Measurements from ENCODE around the gene NEGR1. TPM values are rescaled to one million over a fixed set of nuclear protein-coding genes. Genes with fewer than 3 reads are reported as not detected.

Gene NEGR1
- total RNA-seq, 1 experiment from 2014 or later: 0.05 TPM

DNA sequence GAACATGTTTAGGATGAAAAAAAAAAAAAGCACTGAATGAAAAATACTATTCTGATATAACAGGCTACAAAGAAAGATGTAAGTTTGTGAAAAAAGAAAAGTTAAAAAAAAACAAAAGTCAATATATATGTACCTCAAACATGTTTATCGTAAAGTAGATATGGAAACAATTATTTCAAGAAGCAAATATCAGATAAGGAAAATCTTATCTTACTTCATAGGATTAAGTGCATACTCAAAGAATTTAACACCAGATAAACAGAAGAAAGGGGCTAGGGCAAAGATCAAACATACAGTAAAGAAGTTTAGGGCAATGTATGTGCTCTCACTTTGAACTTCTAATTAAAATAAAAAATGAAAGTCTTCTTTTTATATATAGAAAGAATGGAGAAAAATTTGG is 75.3 kb downstream of the NEGR1 start:
- ChIA-PET RAD21 (ENCODE audit: low non-redundant PET in 1 of 2, low total read pairs in 2 of 2, uncharacterized antibody in 2 of 2, unreplicated experiment in 2 of 2) (no interaction called here), POLR2A (no interaction called here), CTCF (no interaction called here)
- no peak for TF ChIP-seq ZFX (IDR thresholded peaks at IDR 0.05)
- no peak for TF ChIP-seq CEBPB (IDR thresholded peaks at IDR 0.05; ENCODE audit: low read depth)
- TF ChIP-seq POLR2AphosphoS5 (IDR thresholded peaks at IDR 0.05; ENCODE audit: low read depth, low read length): no peak
- intact Hi-C loops (cut with micrococcal nuclease): no loop called here
- H4K20me1 ChIP-seq (ENCODE audit: insufficient read depth): no peaks in the 10 kb centered on the region
- H3K4me3 ChIP-seq (replicated peaks in 1 of 2; ENCODE audit: low read depth in 1 of 2, low read length in 2 of 2): no peak overlapping the region
- no TSS peak for BruUV-seq (replicated peaks)
- ATAC-seq (no peak), DNase-seq (ENCODE audit: low read depth, low spot score) (no peak)
- no peak overlapping the region for H2AFZ ChIP-seq (ENCODE audit: low read depth, low read length, poor library complexity, severe bottlenecking)
- H3K4me1 ChIP-seq (ENCODE audit: control insufficient read depth in 1 of 2, insufficient read depth in 2 of 2, low read length in 2 of 2): no peaks in the 10 kb centered on the region
- no peaks in the 10 kb centered on the region for H3K27me3 ChIP-seq (ENCODE audit: insufficient read depth, low read length)
- H3K9me2 ChIP-seq (ENCODE audit: insufficient read depth): no peaks in the 10 kb centered on the region
- no peak overlapping the region for H3K9ac ChIP-seq (ENCODE audit: low read length)
- H3K9me3 ChIP-seq (ENCODE audit: control insufficient read depth in 1 of 2, insufficient read depth in 1 of 2, low read depth in 1 of 2, low read length in 2 of 2): peaks cover 15 to 24% of the 10 kb centered on the region in 2 experiments; a peak in 2 of 4 replicates
- H3K79me2 ChIP-seq (ENCODE audit: insufficient read depth, low read length): no peaks in the 10 kb centered on the region
- no peaks in the 10 kb centered on the region for H3K36me3 ChIP-seq (ENCODE audit: control insufficient read depth in 1 of 2, insufficient read depth in 2 of 2, low read length in 2 of 2)
- no peak overlapping the region for H3K4me2 ChIP-seq (ENCODE audit: low read length)
- H3K27ac ChIP-seq (ENCODE audit: low read depth, low read length): no peak overlapping the region

DNA sequence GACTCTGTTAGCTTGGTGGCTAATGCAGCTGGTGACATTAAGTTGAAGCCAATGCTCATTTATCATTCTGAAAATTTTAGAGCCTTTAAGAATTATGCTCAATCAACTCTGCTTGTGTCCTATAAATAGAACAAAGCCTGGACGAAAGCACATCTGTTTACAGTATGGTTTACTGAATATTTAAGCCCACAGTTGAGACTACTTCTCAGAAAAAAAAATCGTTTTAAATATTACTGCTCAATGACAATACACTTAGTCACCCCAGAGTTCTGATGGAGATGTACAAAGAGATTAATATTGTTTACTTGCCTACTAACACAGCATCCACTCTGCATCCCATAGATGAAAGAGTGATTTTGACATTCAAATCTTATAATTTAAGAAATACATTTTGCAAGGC is 79.6 kb downstream of the NEGR1 start:
- no peaks in the 10 kb centered on the region for H3K4me1 ChIP-seq (ENCODE audit: control insufficient read depth in 1 of 2, insufficient read depth in 2 of 2, low read length in 2 of 2)
- no TSS peak for BruUV-seq (replicated peaks)
- no peak overlapping the region for H3K4me2 ChIP-seq (ENCODE audit: low read length)
- POLR2A ChIA-PET: no interaction called here
- no peaks in the 10 kb centered on the region for H3K79me2 ChIP-seq (ENCODE audit: insufficient read depth, low read length)
- H4K20me1 ChIP-seq (ENCODE audit: insufficient read depth): no peaks in the 10 kb centered on the region
- no peak for TF ChIP-seq YY1 (IDR thresholded peaks at IDR 0.05; ENCODE audit: extremely low read depth, insufficient replicate concordance, low read depth, low read length)
- TF ChIP-seq SIN3A (IDR thresholded peaks at IDR 0.05; ENCODE audit: low read depth): no peak
- no peak for TF ChIP-seq CBX3 (IDR thresholded peaks at IDR 0.05; ENCODE audit: low read depth)
- TF ChIP-seq EZH2 (IDR thresholded peaks at IDR 0.05): no peak
- TF ChIP-seq TCF7L2 (IDR thresholded peaks at IDR 0.05; ENCODE audit: borderline replicate concordance, extremely low read depth, insufficient read depth, insufficient read length): no peak
- TF ChIP-seq SP1 (IDR thresholded peaks at IDR 0.05; ENCODE audit: low read depth): no peak
- no peak for TF ChIP-seq CEBPB (IDR thresholded peaks at IDR 0.05; ENCODE audit: low read depth)
- TF ChIP-seq, protein P1, sequence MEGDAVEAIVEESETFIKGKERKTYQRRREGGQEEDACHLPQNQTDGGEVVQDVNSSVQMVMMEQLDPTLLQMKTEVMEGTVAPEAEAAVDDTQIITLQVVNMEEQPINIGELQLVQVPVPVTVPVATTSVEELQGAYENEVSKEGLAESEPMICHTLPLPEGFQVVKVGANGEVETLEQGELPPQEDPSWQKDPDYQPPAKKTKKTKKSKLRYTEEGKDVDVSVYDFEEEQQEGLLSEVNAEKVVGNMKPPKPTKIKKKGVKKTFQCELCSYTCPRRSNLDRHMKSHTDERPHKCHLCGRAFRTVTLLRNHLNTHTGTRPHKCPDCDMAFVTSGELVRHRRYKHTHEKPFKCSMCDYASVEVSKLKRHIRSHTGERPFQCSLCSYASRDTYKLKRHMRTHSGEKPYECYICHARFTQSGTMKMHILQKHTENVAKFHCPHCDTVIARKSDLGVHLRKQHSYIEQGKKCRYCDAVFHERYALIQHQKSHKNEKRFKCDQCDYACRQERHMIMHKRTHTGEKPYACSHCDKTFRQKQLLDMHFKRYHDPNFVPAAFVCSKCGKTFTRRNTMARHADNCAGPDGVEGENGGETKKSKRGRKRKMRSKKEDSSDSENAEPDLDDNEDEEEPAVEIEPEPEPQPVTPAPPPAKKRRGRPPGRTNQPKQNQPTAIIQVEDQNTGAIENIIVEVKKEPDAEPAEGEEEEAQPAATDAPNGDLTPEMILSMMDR (IDR thresholded peaks at IDR 0.05 in 2 of 3, conservative IDR thresholded peaks at IDR 0.05 in 1 of 3; ENCODE audit: borderline replicate concordance in 1 of 3, insufficient read depth in 1 of 3, low read depth in 2 of 3, low read length in 2 of 3): no peak
- CTCF ChIA-PET: no interaction called here
- H3K27ac ChIP-seq (ENCODE audit: low read depth, low read length): no peak overlapping the region
- ATAC-seq: no peak
- intact Hi-C loops (cut with micrococcal nuclease): no loop called here
- H3K27me3 ChIP-seq (ENCODE audit: insufficient read depth, low read length): no peaks in the 10 kb centered on the region
- H3K9ac ChIP-seq (ENCODE audit: low read length): no peak overlapping the region
- H3K36me3 ChIP-seq (ENCODE audit: control insufficient read depth in 1 of 2, insufficient read depth in 2 of 2, low read length in 2 of 2): no peaks in the 10 kb centered on the region
- H3K9me2 ChIP-seq (ENCODE audit: insufficient read depth): no peaks in the 10 kb centered on the region
- no peak overlapping the region for H3K4me3 ChIP-seq (replicated peaks in 1 of 2; ENCODE audit: low read depth in 1 of 2, low read length in 2 of 2)
- RAD21 ChIA-PET (ENCODE audit: low non-redundant PET in 1 of 2, low total read pairs in 2 of 2, uncharacterized antibody in 2 of 2, unreplicated experiment in 2 of 2): no interaction called here
- no peak for DNase-seq (ENCODE audit: low read depth, low spot score)
- H2AFZ ChIP-seq (ENCODE audit: low read depth, low read length, poor library complexity, severe bottlenecking): no peak overlapping the region
- peaks cover 16 to 25% of the 10 kb centered on the region in 2 experiments; a peak in 2 of 4 replicates for H3K9me3 ChIP-seq (ENCODE audit: control insufficient read depth in 1 of 2, insufficient read depth in 1 of 2, low read depth in 1 of 2, low read length in 2 of 2)
